Neural cell (in vitro differentiated cells): ENCODE data around the gene ARHGEF26.

Experiments used
- EP300 ChIP-seq: fragments of 450-650 bp; conservative IDR thresholded peaks from 2 replicates; pipeline ENCODE4 v1.6.1; 2014; ENCODE audit warnings: antibody characterized with exemption, mild to moderate bottlenecking, moderate library complexity; ENCODE audit not compliant: poor library complexity, severe bottlenecking
- EZH2 ChIP-seq: fragments of 200-600, 300-800 bp; shearing (Covaris generic), sonication (generic); IDR thresholded peaks from 2 replicates; pipeline ENCODE4 v1.6.1; 2014; ENCODE audit warnings: antibody characterized with exemption, low read length, borderline replicate concordance, mild to moderate bottlenecking; ENCODE audit not compliant: insufficient read depth, poor library complexity, severe bottlenecking
- POLR2AphosphoS5 ChIP-seq: IDR thresholded peaks from 2 replicates; pipeline ENCODE4 v1.6.1; 2012
- TF ChIP-seq, protein P1 (sequence below): fragments of 450-650 bp; IDR thresholded peaks from 2 replicates; pipeline ENCODE4 v1.5.1; 2014; ENCODE audit warnings: antibody characterized with exemption, mild to moderate bottlenecking, moderate library complexity; ENCODE audit not compliant: poor library complexity, severe bottlenecking

DNA sequence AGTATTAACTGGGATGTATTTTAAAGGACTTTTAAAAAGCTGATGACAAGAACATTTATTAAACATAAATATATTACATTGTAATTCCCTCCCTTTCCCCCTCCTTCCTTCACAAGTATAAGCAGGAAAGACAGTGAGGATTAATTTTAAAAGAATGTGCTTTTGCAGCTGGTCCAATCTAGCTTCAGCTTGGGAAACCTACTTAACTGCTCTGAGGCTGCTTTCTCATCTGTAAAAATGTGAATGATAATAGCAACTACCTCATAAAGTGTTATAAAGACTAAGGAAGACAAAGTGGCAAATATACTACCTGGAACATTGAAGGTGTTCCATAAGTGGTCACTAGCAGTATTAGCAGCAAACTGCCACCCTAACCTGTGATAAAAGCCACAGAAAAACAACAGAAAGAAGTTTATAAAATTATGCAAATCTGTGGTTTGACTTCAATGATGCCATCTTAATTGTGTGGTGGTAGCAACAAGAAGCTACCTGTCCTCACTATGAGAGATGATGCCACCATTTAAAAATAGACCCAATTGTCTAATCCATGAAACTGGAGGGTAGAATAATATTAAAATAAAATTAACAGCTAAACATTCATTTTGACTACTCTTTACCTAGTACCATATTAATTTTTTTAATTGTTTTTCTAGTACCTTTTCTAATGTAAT, 183.1 kb downstream of the ARHGEF26 start:
- TF ChIP-seq, protein P1, sequence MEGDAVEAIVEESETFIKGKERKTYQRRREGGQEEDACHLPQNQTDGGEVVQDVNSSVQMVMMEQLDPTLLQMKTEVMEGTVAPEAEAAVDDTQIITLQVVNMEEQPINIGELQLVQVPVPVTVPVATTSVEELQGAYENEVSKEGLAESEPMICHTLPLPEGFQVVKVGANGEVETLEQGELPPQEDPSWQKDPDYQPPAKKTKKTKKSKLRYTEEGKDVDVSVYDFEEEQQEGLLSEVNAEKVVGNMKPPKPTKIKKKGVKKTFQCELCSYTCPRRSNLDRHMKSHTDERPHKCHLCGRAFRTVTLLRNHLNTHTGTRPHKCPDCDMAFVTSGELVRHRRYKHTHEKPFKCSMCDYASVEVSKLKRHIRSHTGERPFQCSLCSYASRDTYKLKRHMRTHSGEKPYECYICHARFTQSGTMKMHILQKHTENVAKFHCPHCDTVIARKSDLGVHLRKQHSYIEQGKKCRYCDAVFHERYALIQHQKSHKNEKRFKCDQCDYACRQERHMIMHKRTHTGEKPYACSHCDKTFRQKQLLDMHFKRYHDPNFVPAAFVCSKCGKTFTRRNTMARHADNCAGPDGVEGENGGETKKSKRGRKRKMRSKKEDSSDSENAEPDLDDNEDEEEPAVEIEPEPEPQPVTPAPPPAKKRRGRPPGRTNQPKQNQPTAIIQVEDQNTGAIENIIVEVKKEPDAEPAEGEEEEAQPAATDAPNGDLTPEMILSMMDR, result no peak
- no peak for TF ChIP-seq EZH2
- no peak for TF ChIP-seq EP300
- no peak for TF ChIP-seq POLR2AphosphoS5
